HL-60/S4 (cell line): Measurements from ENCODE around the gene KEAP1.

Experiments
- in situ Hi-C: fragments of 300-500 bp; cut with MboI; formaldehyde crosslinking; loops from 2 replicates; pipeline ENCODE4 v1.14.3; 2022; ENCODE audit warnings: low sequenced_read_pairs

KEAP1 gene

DNA sequence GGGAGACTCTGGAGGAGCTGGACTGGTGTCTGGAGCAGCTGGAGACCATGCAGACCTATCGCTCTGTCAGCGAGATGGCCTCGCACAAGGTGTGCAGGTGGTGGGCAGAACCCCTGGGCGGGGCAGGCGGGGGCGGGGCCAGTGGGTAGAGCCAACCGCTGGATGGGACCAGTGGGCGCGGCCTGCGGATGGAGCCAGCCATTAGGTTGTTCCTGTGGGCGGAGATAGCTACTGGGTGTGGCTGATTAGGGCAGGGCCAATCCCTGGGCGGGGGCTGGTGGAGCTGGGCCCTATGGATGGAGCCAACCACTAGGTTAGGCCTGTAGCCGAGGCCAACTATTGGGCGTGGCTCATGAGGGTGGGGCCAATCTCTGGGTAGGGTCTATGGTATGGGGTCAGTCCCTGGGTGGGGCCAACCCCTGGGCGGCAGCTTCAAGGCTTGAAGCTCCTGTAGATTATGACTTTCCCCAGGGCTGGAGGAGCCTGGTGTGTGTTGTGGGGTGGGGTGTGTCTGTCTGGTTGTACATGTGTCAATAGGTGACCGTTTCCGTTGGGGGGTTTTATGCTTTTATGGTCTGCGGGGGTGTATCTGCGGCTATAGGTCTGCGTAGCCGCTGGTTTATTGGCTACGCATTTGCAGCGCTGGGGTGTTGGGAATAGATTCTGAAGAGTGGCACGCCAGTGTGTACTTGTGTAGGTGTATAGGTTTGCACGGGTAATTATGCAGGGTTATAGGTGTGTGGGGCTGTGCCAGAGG is 52.1 kb downstream of the KEAP1 start:
- in situ Hi-C loops, result no loop called here

DNA sequence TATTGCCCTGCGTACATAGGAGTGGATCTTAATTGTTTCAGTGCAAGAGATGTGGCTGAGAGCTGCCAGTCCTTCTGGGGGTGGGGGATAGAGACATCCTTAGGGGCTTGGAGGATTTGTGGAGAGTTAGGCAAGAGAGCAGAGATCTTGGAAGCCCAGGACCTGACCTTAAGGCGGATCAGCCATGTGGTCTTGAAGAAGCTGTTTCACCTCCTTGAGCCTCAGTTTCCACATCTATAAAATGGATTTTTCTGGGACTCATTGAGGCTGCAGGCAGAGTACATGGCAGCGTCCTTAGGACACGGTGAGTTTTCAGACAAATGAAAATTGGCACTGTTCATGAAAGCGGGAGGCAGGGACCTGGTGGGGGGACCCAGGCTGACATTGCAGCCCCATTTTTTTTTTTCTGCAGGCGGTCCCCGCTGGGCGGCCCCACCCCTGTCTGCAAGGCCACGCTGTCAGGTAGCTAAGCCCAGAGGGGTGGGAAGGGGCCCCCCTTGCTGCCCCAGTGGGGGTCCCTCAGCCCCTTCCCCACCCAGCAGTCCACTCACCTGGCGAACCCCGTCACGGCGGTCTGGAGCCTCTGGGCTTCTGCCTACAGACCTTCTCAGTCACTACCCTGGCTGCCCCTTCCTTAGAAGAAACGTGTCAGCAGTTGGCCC is 52.8 kb downstream of the KEAP1 start:
- in situ Hi-C loops, result no loop called here

DNA sequence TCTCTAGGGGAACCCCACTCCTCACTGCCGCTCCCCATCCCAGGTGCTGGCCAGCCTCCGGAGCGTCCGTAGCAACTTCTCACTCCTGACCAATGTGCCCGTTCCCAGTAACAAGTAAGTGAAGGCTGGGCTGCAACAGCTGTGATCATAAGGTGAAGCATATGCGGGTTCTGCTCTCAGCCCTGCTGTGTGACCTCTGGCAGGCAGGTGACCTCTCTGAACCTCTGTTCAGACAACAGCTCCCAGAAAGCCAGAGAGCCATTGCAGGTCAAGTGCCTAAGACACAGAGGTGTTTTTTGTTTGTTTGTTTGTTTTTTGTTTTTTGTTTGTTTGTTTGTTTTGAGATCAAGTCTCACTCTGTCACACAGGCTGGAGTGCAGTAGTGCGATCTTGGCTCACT is 54.1 kb downstream of the KEAP1 start:
- in situ Hi-C loops, result no loop called here

DNA sequence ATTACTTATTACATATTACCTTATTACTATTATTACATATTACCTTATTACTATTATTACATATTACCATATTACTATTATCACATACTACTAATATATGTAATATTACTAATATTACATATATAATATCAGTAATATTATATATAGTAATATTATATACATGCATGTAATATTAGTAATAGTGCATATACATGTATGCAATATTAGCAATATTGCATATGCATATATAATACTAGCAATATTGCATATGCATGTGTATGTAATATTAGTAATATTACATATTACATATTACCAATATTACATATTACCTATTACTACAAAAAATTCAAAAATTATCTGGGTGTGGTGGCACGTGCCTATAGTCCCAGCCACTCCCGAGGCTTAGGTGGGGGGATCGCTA is 60.5 kb downstream of the KEAP1 start:
- in situ Hi-C loops, result no loop called here

DNA sequence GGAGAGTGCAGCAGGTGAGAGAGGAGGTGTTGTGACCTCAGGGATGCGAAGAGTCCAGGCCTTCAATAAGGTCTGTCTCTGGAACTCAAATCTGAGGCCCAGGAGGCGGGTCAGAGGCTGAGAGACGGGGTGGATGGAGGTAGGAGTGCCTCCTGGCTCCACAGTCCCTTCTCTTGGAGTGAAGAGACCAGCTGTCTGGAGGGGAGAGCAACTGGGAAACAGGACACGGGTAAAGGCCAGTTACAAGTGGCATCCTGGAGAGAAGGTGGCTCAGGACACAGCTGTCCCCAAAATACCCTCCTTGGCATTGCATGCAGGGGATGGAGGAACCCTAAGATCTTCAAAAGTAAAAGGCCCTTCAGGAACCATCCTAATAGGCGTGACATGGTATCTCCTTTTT is 63.6 kb downstream of the KEAP1 start:
- in situ Hi-C loops, result no loop called here
